GM06990 (cell line): ENCODE results near the gene STK39.

ENCODE experiments used
- DNase-seq: peaks from one replicate; pipeline ENCODE4 v3.0.0-alpha.2; 2011; ENCODE audit not compliant: insufficient read length; ENCODE audit errors: extremely low read depth
- H3K27me3 ChIP-seq: replicated peaks from 2 replicates; pipeline ENCODE4 v1.6.0; 2011; ENCODE audit warnings: low read length; ENCODE audit not compliant: control insufficient read depth, insufficient read depth
- H3K36me3 ChIP-seq: 2 replicates; pipeline ENCODE4 v1.5.1; 2011; ENCODE audit warnings: low read length; ENCODE audit not compliant: control insufficient read depth, insufficient read depth
- H3K4me3 ChIP-seq: replicated peaks from 2 replicates; pipeline ENCODE4 v1.5.1; 2011; ENCODE audit warnings: low read depth, mild to moderate bottlenecking, control low read depth, low read length
- TF ChIP-seq, protein P1 (sequence below): IDR thresholded peaks from 2 replicates; pipeline ENCODE4 v1.5.1; 2011; ENCODE audit warnings: low read length, control low read depth, mild to moderate bottlenecking, inconsistent platforms; ENCODE audit not compliant: insufficient read depth, poor library complexity, severe bottlenecking

Gene STK39

DNA sequence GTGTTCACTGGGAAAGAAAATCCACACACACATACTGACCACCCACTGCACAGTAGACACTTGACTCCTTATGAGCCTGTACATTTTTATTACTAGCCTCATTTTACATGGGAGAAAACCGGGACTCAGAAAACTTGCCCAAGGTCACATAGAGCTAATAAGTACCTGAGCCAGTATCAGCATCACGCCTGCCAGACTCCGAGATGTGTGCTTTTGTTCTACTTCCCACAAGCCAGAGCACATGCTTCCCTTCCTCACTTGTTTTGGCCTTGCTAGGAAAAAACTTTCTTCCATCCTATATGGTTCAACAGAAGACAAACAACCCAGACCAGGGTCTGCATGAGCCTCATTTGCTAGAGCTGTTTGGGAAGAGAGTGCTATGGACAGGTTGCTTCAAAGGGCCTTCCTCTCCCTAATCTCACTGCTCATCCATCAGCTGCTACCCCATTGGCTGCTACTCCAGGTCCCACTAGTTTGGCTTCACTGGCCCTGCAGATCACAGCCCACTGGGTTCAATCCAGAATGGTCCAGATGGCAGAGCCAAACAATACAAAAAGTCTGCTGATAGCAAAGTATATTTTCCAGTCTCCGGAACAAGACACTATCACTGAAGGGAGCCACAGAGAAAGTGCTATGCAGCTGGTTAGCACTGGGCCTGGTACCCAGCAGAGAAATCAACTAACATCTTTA lies 63.9 kb downstream of the STK39 start:
- TF ChIP-seq, protein P1, sequence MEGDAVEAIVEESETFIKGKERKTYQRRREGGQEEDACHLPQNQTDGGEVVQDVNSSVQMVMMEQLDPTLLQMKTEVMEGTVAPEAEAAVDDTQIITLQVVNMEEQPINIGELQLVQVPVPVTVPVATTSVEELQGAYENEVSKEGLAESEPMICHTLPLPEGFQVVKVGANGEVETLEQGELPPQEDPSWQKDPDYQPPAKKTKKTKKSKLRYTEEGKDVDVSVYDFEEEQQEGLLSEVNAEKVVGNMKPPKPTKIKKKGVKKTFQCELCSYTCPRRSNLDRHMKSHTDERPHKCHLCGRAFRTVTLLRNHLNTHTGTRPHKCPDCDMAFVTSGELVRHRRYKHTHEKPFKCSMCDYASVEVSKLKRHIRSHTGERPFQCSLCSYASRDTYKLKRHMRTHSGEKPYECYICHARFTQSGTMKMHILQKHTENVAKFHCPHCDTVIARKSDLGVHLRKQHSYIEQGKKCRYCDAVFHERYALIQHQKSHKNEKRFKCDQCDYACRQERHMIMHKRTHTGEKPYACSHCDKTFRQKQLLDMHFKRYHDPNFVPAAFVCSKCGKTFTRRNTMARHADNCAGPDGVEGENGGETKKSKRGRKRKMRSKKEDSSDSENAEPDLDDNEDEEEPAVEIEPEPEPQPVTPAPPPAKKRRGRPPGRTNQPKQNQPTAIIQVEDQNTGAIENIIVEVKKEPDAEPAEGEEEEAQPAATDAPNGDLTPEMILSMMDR: no peak

DNA sequence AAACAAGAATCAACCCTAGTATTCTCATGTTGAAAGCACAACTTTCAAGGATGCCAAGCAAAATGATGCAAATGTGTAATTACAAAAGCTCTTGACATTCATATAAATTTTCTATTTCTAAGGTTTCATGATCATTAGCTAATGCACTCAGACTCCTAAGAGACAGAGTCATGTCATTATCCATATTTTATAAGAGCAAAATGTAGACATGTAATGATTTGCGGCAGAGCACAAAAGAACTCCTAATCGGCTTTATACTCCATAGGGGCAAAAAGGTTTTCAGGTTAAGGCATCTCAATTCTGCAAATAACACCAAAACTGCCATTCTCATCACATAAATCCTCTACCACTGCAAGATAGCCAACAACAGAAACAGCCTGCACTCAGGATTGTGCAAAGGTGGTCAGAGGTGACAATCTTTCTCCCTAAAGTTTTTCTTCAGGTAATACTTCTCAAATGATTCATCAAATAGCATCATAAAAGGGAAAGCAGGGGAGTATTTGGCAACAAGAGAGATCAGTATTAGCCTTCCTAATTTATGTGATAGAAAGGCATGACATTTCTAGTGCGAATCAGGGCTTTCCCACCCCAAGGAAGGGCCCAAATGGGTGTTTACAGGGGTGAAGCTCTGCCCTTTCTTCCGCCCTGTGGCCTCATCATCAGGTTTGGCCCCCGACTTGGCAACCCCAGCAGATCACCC lies 64.7 kb downstream of the STK39 start:
- H3K36me3 ChIP-seq: no peaks in the 10 kb centered on the region
- H3K27me3 ChIP-seq: no peaks in the 10 kb centered on the region; the same call in 1 of the 2 replicates
- TF ChIP-seq, protein P1: no peak
- DNase-seq: no peak
- H3K4me3 ChIP-seq: no peak overlapping the region

More for the DNA sequence above, 63.9 kb downstream of the STK39 start:
- H3K4me3 ChIP-seq: no peak overlapping the region
- no peaks in the 10 kb centered on the region for H3K36me3 ChIP-seq
- DNase-seq: no peak
- no peaks in the 10 kb centered on the region; the same call in none of the 2 replicates for H3K27me3 ChIP-seq

DNA sequence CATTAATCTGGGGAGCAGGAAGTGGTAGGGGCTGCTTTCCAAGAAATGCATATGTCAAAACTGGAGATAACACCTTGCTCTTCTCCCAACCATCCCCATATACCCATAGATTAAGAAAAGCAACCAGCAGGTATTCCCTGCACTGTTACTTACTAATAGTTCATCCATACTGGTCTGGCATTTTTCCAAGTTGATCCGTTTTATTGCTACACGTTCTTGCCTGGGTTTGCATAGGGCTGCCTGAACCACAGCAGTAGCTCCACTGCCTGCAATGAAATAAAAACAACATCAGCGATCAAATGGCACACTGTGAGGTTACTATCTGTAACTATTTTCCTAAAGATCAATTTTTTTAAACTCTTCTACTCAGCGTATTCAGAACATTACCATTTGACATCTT lies 65.6 kb downstream of the STK39 start:
- no peak overlapping the region for H3K4me3 ChIP-seq
- TF ChIP-seq, protein P1: no peak
- H3K27me3 ChIP-seq: no peaks in the 10 kb centered on the region; the same call in 1 of the 2 replicates
- H3K36me3 ChIP-seq: no peaks in the 10 kb centered on the region
- no peak for DNase-seq

DNA sequence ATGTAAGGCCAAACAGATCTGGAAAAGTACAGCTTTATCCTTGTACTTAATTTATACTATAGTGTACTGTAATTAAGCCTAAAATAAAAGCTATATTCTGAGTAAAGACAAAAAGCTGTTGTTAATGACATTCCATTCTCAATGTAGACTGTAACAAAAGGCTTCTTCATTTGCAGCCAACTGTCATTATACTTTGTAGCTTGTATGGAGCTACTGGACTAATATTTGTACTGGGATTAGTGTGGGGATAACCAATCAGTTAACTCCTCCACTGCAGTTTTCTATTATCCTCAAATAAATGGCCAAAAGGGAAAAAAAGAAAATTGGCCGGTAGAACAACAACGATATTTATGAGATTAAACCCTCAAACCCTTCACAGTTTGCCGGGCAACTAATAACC lies 66.5 kb downstream of the STK39 start:
- H3K36me3 ChIP-seq: no peaks in the 10 kb centered on the region
- H3K4me3 ChIP-seq: no peak overlapping the region
- TF ChIP-seq, protein P1: no peak
- H3K27me3 ChIP-seq: no peaks in the 10 kb centered on the region; the same call in 1 of the 2 replicates
- DNase-seq: no peak

DNA sequence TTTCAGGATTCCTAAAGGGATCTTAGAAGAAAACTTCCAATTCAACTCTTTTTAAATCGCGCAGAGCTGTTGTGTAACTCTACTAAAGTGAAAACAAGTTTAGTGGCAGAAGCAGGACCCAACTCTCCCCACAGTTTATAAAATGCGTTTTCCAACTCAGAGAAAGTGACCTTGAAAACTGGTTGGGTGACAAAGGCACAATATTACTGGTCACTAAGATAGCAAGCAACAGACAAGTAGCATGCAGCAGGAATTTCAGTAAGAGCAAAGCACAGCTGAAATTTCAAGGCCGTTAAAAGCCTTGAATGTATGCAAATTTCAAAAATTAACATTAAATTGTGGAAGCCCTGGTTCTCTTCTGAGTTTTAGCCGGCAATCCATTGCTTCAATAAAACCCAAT lies 66.9 kb downstream of the STK39 start:
- no peak for DNase-seq
- H3K4me3 ChIP-seq: no peak overlapping the region
- no peaks in the 10 kb centered on the region for H3K36me3 ChIP-seq
- H3K27me3 ChIP-seq: no peaks in the 10 kb centered on the region; the same call in 1 of the 2 replicates
- TF ChIP-seq, protein P1: no peak
